Measurements from ENCODE around the gene ADSS1.
"Not testable (repeated sequence)": the region's sequence is repeated elsewhere in the genome, so short reads cannot be mapped to it uniquely, and the experiment has no call there.

ADSS1 gene

GRCh38 chr14:104734991-104735779, 11.2 kb downstream of the ADSS1 start:
- no peak for DNase-seq

GRCh38 chr14:104735830-104736642, 12.0 kb downstream of the ADSS1 start:
- no peak for DNase-seq

- DNase-seq, result no peak
Observed at GRCh38 chr14:104738375-104739019, 14.5 kb downstream of the ADSS1 start.

- DNase-seq, result no peak
Observed at GRCh38 chr14:104739026-104739425, 15.0 kb downstream of the ADSS1 start.

- DNase-seq, result no peak
Observed at GRCh38 chr14:104739546-104740516, 15.8 kb downstream of the ADSS1 start.

GRCh38 chr14:104741108-104741802, 17.2 kb downstream of the ADSS1 start:
- no peak for DNase-seq

- no peak for DNase-seq
Observed at GRCh38 chr14:104741803-104742251, 17.8 kb downstream of the ADSS1 start.

- no peak for DNase-seq
Observed at GRCh38 chr14:104742586-104743455, 18.8 kb downstream of the ADSS1 start.

GRCh38 chr14:104743461-104744380, 19.7 kb downstream of the ADSS1 start:
- DNase-seq, result no peak

GRCh38 chr14:104744484-104744883, 20.5 kb downstream of the ADSS1 start:
- DNase-seq, result no peak

- no peak for DNase-seq
Observed at GRCh38 chr14:104745431-104745830, 21.4 kb downstream of the ADSS1 start.

- no peak for DNase-seq
Observed at GRCh38 chr14:104746071-104746545, 22.1 kb downstream of the ADSS1 start.

GRCh38 chr14:104746934-104747481, 23.0 kb downstream of the ADSS1 start:
- DNase-seq, result no peak

- no peak for DNase-seq
Observed at GRCh38 chr14:104747876-104748275, 23.8 kb downstream of the ADSS1 start.

GRCh38 chr14:104749111-104749649, 25.2 kb downstream of the ADSS1 start:
- no peak for DNase-seq

- no peak for DNase-seq
Observed at GRCh38 chr14:104750056-104750752, 26.2 kb downstream of the ADSS1 start.

GRCh38 chr14:104750753-104751057, 26.7 kb downstream of the ADSS1 start:
- DNase-seq, result not testable (repeated sequence)

All from NCI-H1436 (cell line).